Naive thymus-derived CD4-positive, alpha-beta T cell (primary cell): ENCODE data around the gene PRDM16. TPM values are rescaled to one million over a fixed set of nuclear protein-coding genes. Genes with fewer than 3 reads are reported as not detected.

Source experiments
- ATAC-seq: fragments of 150-1000 bp; cut with Tn5 transposase; 2 replicates; pipeline ENCODE4 v1.10.0; 2021; ENCODE audit warnings: mild to moderate bottlenecking, moderate library complexity
- CTCF ChIA-PET: fragments of 350-600 bp; sonication (Branson Sonifier 250); formaldehyde crosslinking; loops from one replicate; lab custom pipeline; 2021; ENCODE audit warnings: antibody characterized with exemption; lab: Charles Lee
- POLR2A ChIA-PET: fragments of 350-600 bp; sonication (Branson Sonifier 250); formaldehyde crosslinking; loops from one replicate; lab custom pipeline; 2021; ENCODE audit warnings: antibody characterized with exemption, inconsistent platforms; lab: Charles Lee
- DNase-seq, 9 donors: peaks; one replicate each; pipeline versions ENCODE4 v3.0.0 to v3.0.0-alpha.2; 2020 to 2022; ENCODE audit warnings: mixed read lengths in 1 of 9
- H3K27ac ChIP-seq: one replicate; pipeline ENCODE4 v1.7.0; 2013; ENCODE audit warnings: mild to moderate bottlenecking, low read depth, low read length, moderate library complexity
- H3K27me3 ChIP-seq, 2 donors: one replicate each; pipeline ENCODE4 v1.7.0; 2013; ENCODE audit warnings: low read length in 2 of 2, mild to moderate bottlenecking in 2 of 2, moderate library complexity in 2 of 2; ENCODE audit not compliant: control insufficient read depth in 2 of 2, insufficient read depth in 2 of 2
- H3K36me3 ChIP-seq, 3 experiments: 1 replicate in 2 of 3; 2 replicates in 1 of 3; pipeline ENCODE4 v1.7.0; 2013; ENCODE audit warnings: low read length in 3 of 3, mild to moderate bottlenecking in 3 of 3, moderate library complexity in 1 of 3; ENCODE audit not compliant: insufficient read depth in 3 of 3, control insufficient read depth in 2 of 3
- H3K4me1 ChIP-seq, 2 donors: one replicate each; pipeline ENCODE4 v1.7.0; 2013; ENCODE audit warnings: low read length in 2 of 2, mild to moderate bottlenecking in 2 of 2, moderate library complexity in 1 of 2; ENCODE audit not compliant: control insufficient read depth in 2 of 2, insufficient read depth in 2 of 2
- H3K4me3 ChIP-seq: 2 replicates; pipeline ENCODE4 v1.7.0; 2013; ENCODE audit warnings: mild to moderate bottlenecking, low read length
- H3K9me3 ChIP-seq, 3 experiments: 1 replicate in 2 of 3; 2 replicates in 1 of 3; pipeline ENCODE4 v1.7.0; 2013; ENCODE audit warnings: low read length in 3 of 3; ENCODE audit not compliant: control insufficient read depth in 2 of 3
- H3K27ac Mint-ChIP-seq, 9 donors: one replicate each; pipeline ENCODE4 v1.8.0; 2020 to 2022; ENCODE audit warnings: mixed read lengths in 9 of 9, mild to moderate bottlenecking in 8 of 9, moderate library complexity in 5 of 9, inconsistent platforms in 2 of 9
- H3K27me3 Mint-ChIP-seq, 5 donors: one replicate each; pipeline ENCODE4 v1.8.0; 2021 to 2022; ENCODE audit warnings: mixed read lengths in 5 of 5, mild to moderate bottlenecking in 1 of 5
- H3K36me3 Mint-ChIP-seq, 5 donors: one replicate each; pipeline ENCODE4 v1.8.0; 2020 to 2022; ENCODE audit warnings: mixed read lengths in 5 of 5, mild to moderate bottlenecking in 3 of 5, inconsistent platforms in 1 of 5
- H3K4me1 Mint-ChIP-seq, 7 donors: one replicate each; pipeline ENCODE4 v1.8.0; 2020 to 2022; ENCODE audit warnings: mixed read lengths in 7 of 7, mild to moderate bottlenecking in 3 of 7, inconsistent platforms in 1 of 7
- H3K4me3 Mint-ChIP-seq, 10 donors: one replicate each; pipeline ENCODE4 v1.8.0; 2020 to 2022; ENCODE audit warnings: mild to moderate bottlenecking in 10 of 10, mixed read lengths in 10 of 10, moderate library complexity in 6 of 10, inconsistent platforms in 2 of 10
- H3K9me3 Mint-ChIP-seq, 11 donors: one replicate each; pipeline ENCODE4 v1.8.0; 2020 to 2022; ENCODE audit warnings: mixed read lengths in 11 of 11, mild to moderate bottlenecking in 4 of 11, inconsistent platforms in 1 of 11, moderate library complexity in 1 of 11
- intact Hi-C, 2 donors: fragments of 100-400 bp; cut with micrococcal nuclease; formaldehyde crosslinking; loops; one replicate each; pipeline ENCODE4 v1.15.1; 2023
- polyA plus RNA-seq, 2 donors: library from polyadenylated mRNA; unstranded; fragments of 300-500 nt; fragmentation: Illumina TruSeq; gene quantifications; one replicate each; pipeline ENCODE4 v1.2.3, GENCODE V29; 2021
- total RNA-seq, 6 experiments: library from RNA in 5 of 6; stranded (reverse) in 5 of 6; gene quantifications; 1 replicate in 5 of 6; 2 replicates in 1 of 6; pipeline ENCODE4 v1.2.3 and lab custom pipeline; 2021 to 2026

Gene PRDM16
- total and polyA plus RNA-seq, 7 experiments from 2014 or later, result 0.05 to 0.61 (median 0.36) TPM; not detected in 2

GRCh38 chr1:3244025-3244926 lies 175.3 kb downstream of the PRDM16 start:
- ChIA-PET POLR2A (no interaction called here), CTCF (no interaction called here)
- Mint-ChIP-seq H3K9me3 (no peaks in the 10 kb centered on the region), H3K27me3 (peaks cover 0 to 16% (median 10%) of the 10 kb centered on the region in 5 donors), H3K4me1 (no peaks in the 10 kb centered on the region), H3K36me3 (no peaks in the 10 kb centered on the region), H3K4me3 (no peak overlapping the region), H3K27ac (no peak overlapping the region)
- Histone ChIP-seq H3K36me3 (no peaks in the 10 kb centered on the region), H3K9me3 (no peaks in the 10 kb centered on the region), H3K4me3 (no peak overlapping the region), H3K4me1 (no peaks in the 10 kb centered on the region), H3K27me3 (no peaks in the 10 kb centered on the region), H3K27ac (no peak overlapping the region)
- no peak for DNase-seq
- ATAC-seq, result no peak
- intact Hi-C loops, result no loop called here

DNA sequence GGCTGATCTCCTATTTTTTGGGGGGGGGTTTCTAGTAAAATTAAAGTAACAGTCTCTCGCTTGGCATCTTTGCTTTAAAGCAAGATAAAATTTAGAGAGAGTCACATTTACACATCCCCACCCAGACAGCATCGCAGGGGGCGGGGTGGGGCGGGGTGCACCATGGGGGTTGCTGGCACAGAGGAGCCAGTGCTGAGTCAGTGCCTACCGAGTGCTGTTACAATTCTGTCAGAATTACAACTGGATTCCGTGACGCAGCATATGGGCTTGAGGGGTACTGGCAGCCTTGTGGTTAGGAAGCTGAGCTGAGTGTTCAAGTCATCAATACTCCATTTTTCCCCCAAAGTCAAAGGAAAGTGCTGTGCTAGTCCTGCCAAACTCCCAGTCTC lies 175.9 kb downstream of the PRDM16 start:
- intact Hi-C loops, result no loop called here

GRCh38 chr1:3245344-3245743 lies 176.3 kb downstream of the PRDM16 start:
- Mint-ChIP-seq H3K27me3 (peaks cover 0 to 20% (median 10%) of the 10 kb centered on the region in 5 donors), H3K4me3 (no peak overlapping the region), H3K9me3 (no peaks in the 10 kb centered on the region), H3K27ac (no peak overlapping the region), H3K4me1 (no peaks in the 10 kb centered on the region), H3K36me3 (no peaks in the 10 kb centered on the region)
- no peak overlapping the region for H3K27ac ChIP-seq
- DNase-seq (no peak), ATAC-seq (no peak)
- no peaks in the 10 kb centered on the region for H3K36me3 ChIP-seq
- H3K9me3 ChIP-seq, result no peaks in the 10 kb centered on the region
- intact Hi-C loops, result no loop called here
- ChIA-PET CTCF (no interaction called here), POLR2A (no interaction called here)
- no peaks in the 10 kb centered on the region for H3K4me1 ChIP-seq
- no peaks in the 10 kb centered on the region for H3K27me3 ChIP-seq
- H3K4me3 ChIP-seq, result no peak overlapping the region

More for the DNA sequence above, 175.9 kb downstream of the PRDM16 start:
- DNase-seq (no peak), ATAC-seq (no peak)
- Histone ChIP-seq H3K27me3 (no peaks in the 10 kb centered on the region), H3K9me3 (no peaks in the 10 kb centered on the region), H3K27ac (no peak overlapping the region), H3K4me3 (no peak overlapping the region), H3K4me1 (no peaks in the 10 kb centered on the region), H3K36me3 (no peaks in the 10 kb centered on the region)
- CTCF ChIA-PET, result no interaction called here
- Mint-ChIP-seq H3K4me1 (no peaks in the 10 kb centered on the region), H3K27me3 (peaks cover 0 to 20% (median 10%) of the 10 kb centered on the region in 5 donors), H3K4me3 (no peak overlapping the region), H3K9me3 (no peaks in the 10 kb centered on the region), H3K27ac (no peak overlapping the region), H3K36me3 (no peaks in the 10 kb centered on the region)
- POLR2A ChIA-PET, result no interaction called here

DNA sequence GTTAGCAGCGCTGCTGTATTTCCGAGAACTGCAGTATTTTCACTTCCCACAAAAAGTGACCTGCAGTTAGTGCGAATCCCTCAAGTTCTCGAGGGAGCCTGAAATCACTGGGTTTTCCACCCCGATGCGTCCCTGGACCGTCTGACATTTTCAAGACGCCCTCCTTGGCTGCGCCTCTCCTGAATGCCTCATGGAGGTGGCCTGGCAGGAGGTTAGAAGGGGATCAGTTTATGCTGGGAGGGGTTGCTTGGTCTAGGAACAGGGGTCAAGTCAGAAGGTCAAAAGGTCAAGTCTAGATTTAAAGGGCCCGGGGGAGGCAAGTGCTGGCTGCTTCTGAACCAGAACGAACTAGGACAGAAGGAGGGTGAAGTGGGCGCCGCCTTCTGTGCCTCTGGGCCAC lies 176.8 kb downstream of the PRDM16 start:
- no peak overlapping the region for H3K27ac ChIP-seq
- ChIA-PET CTCF (no interaction called here), POLR2A (no interaction called here)
- Mint-ChIP-seq H3K36me3 (no peaks in the 10 kb centered on the region), H3K4me1 (no peaks in the 10 kb centered on the region), H3K27me3 (peaks cover 0 to 20% (median 10%) of the 10 kb centered on the region in 5 donors), H3K27ac (no peak overlapping the region), H3K4me3 (no peak overlapping the region), H3K9me3 (no peaks in the 10 kb centered on the region)
- ATAC-seq, result no peak
- no peak overlapping the region for H3K4me3 ChIP-seq
- no peaks in the 10 kb centered on the region for H3K27me3 ChIP-seq
- DNase-seq, result no peak
- intact Hi-C loops, result no loop called here
- H3K4me1 ChIP-seq, result no peaks in the 10 kb centered on the region
- H3K36me3 ChIP-seq, result no peaks in the 10 kb centered on the region
- H3K9me3 ChIP-seq, result no peaks in the 10 kb centered on the region

GRCh38 chr1:3246251-3246650 lies 177.2 kb downstream of the PRDM16 start:
- Histone ChIP-seq H3K4me1 (no peaks in the 10 kb centered on the region), H3K27ac (no peak overlapping the region), H3K36me3 (no peaks in the 10 kb centered on the region), H3K4me3 (no peak overlapping the region), H3K9me3 (no peaks in the 10 kb centered on the region), H3K27me3 (no peaks in the 10 kb centered on the region)
- no peak overlapping the region for H3K27ac Mint-ChIP-seq
- H3K27me3 Mint-ChIP-seq, result peaks cover 0 to 20% (median 10%) of the 10 kb centered on the region in 5 donors
- DNase-seq, result no peak
- ChIA-PET POLR2A (no interaction called here), CTCF (no interaction called here)
- no peak overlapping the region for H3K4me3 Mint-ChIP-seq
- H3K36me3 Mint-ChIP-seq, result no peaks in the 10 kb centered on the region
- intact Hi-C loops, result no loop called here
- H3K4me1 Mint-ChIP-seq, result no peaks in the 10 kb centered on the region
- H3K9me3 Mint-ChIP-seq, result no peaks in the 10 kb centered on the region
- no peak for ATAC-seq

GRCh38 chr1:3247521-3248121 lies 178.6 kb downstream of the PRDM16 start:
- Histone ChIP-seq H3K4me3 (no peak overlapping the region), H3K4me1 (no peaks in the 10 kb centered on the region), H3K36me3 (no peaks in the 10 kb centered on the region), H3K27ac (no peak overlapping the region), H3K9me3 (no peaks in the 10 kb centered on the region), H3K27me3 (no peaks in the 10 kb centered on the region)
- CTCF ChIA-PET, result no interaction called here
- Mint-ChIP-seq H3K27ac (no peak overlapping the region), H3K36me3 (no peaks in the 10 kb centered on the region), H3K27me3 (peaks cover 0 to 20% (median 10%) of the 10 kb centered on the region in 5 donors), H3K4me3 (no peak overlapping the region), H3K9me3 (no peaks in the 10 kb centered on the region), H3K4me1 (no peaks in the 10 kb centered on the region)
- no peak for ATAC-seq
- POLR2A ChIA-PET, result no interaction called here
- no peak for DNase-seq
- intact Hi-C loops, result no loop called here
